GF-D8 (cell line): ENCODE data around the gene ZFP30.
"Not testable (repeated sequence)": the region's sequence is repeated elsewhere in the genome, so short reads cannot be mapped to it uniquely, and the experiment has no call there.

Source experiments
- DNase-seq: peaks from one replicate; lab custom pipeline; 2025; lab: John Stamatoyannopoulos, UW

Gene ZFP30

DNA sequence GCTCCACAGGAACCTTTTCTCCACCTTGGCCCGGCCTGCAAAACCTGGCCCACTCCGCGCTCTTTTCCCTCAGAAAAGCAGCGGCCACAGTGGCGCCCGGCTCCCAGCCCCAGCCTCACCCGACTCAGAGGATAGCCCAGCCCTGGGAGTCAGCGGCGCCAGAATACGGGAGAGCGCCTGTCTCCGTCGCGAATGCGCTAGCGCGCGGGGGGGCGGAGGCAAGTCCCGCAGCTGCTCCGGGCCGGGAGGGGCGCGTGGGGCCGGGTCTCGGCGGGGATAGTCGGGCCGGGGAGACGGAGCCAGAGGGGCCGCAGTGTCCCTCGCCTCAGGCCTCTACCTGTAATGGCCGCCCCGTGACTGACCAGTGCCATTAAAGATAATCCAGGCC is at the start of gene ZFP30:
ZFP30 (minus strand) TSS at position 165 of the 388 bp plus-strand sequence. CDS start 7,643 bp downstream, outside the sequence.
- peak; percentile 70 for DNase-seq

DNA sequence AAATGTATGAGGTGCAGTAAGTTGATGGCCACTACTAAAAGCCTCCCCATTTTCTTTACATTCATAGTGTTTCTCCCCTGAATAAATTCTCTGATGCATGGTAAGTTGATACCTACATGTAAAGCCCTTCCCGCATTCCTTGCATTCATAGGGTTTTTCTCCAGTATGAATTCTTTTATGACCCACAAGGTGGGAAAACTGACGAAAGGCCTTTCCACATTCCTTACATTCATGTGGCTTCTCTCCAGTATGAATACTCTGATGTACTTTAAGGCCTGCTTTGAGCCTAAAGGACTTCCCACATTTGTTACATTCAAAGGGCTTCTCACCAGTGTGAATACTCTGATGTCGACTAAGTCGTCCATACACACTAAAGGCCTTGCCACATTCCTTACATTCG is 43.8 kb upstream of the ZFP30 start:
- no peak for DNase-seq

DNA sequence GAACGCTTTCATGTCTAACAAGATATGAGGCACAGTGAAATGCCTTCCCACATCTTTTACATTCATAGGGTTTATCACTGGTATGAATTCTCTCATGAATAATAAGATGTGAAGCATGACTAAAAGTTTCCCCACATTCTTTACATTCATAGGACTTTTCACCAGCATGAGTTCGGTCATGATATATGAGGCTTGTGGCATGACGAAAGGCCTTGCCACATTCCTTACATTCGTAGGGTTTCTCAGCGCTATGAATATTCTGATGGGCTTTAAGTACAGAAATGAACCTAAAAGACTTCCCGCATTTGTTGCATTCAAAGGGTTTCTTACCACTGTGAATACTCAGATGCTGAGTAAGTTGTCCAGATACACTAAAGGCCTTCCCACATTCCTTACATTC is 43.0 kb upstream of the ZFP30 start:
- DNase-seq = no peak

DNA sequence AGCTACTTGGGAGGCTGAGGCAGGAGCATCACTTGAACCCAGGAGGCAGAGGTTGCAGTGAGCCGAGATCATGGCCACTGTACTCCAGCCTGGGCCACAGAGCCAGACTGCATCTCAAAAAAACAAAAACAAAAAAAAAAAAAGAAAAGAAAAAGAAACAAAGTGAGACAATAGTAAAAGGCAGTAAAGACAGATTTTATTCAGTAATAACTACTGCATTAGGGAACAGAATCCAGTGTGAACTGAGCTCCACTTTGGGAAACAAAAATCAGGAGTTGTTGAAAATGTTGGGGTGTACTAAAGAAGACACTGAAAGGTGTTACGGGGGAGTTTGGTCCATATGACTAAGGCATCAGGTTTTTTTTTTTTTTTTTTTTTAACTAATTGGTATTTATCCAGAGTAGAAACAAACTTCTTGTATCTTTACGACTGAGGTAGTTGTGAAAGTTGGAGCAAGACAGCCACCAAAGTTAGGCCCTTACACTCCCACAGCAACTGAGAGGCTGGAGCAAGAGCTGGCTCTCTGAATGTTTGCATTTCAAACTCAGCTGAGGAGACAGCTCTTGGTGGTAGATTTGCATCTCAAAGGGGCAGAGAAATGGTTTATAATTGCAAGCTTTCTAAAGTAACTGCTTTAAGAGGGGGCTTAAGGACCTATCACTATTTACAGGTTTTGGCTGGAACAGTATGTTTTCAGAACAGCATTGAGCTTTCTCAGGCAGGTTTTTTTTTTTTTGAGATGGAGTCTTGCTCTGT is 40.1 kb upstream of the ZFP30 start:
- no peak for DNase-seq

DNA sequence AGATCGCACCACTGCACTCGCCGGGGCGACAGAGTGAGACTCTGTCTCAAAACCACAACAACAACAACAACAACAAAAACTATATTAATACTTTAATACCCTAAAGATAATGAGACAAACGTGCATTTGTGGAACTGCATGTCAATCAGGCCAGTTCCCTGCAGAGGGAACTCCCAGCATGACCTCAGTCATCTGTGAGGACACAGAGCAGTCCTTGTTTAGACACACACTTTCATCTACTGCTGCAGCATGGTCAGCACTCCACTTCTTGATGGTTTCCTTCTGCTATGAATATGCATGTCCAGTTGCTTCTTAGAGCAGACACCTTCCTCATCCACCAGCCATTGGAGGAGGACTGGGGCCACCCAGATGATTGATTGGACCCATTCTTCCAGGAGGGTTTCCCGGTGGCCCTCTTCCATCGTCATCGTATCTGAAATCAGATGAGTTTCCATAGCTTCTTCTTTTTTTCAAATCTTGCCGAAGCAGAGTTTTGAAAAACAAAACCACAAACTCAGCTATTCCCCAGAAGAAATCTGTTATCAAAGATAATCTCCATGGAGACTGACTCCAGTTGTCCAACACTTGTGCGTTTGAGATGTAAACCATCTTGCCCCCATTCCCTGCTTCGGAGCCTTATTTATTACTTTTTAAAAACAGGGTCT is 37.8 kb upstream of the ZFP30 start:
- DNase-seq = peak; percentile 3

DNA sequence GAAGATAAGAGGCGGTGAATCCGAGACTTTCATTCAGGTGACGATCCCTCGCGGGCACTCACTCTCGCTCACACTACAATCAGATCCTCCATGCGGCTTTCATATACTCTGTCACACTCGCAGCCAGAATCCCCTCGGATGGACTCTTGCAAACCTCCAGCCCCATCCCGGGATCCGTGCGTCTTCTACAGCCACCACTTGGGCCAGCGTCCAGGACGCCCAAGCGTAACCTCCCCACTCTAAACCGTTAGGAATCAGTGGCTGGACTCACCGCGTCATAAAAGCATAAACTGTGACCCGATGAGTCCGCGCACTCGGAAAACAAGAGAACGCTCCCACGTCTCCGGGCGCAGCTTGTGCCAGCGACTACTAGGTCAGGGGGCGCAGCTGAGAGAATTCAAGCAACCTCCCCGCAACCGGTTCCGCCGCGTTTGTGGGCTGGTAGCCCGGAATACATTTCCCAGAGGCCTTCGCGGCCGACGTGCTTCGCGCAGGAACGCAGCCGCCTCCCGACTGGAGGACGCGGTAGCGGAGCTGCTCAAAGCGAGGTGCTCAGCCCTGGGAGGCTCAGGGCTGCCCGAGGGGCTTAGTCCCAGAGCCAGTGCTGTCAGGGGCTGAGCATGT is 36.7 kb upstream of the ZFP30 start:
- peak; percentile 64 for DNase-seq

DNA sequence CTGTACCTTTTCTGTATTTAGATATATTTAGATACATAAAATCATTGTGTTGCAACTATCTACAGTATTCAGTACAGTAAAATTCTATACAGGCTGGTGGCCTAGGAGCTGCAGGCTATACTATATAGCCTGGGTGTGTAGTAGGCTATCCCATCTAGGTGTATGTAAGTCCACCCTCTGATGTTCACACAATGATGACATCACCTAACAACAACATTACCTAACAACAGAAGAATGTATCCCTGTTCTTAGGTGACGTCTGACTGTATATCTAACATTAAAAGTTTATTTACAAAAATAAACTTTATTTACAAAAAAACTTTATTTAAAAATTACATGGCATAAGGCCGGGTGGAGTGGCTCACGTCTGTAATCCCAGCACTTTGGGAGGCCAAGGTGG is 28.3 kb upstream of the ZFP30 start:
- DNase-seq = no peak

DNA sequence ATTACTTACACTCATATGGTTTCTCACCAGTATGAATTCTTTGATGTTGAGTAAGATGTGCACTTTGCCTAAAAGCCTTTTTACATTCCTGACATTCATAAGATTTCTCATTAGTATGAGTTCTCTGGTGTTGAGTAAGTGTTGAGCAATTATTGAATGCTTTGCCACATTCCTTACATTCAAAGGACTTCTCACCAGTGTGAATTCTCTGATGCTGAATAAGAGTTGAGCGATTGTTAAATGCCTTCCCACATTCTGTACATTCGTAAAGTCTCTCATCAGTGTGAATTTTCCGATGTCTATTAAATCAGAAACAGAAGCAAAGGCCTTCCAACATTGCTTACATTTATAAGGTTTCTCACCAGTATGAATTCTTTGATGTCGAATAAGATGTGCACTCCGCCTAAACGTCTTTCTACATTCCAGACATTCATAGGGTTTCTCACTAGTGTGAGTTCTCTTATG is 14.2 kb upstream of the ZFP30 start:
- no peak for DNase-seq

DNA sequence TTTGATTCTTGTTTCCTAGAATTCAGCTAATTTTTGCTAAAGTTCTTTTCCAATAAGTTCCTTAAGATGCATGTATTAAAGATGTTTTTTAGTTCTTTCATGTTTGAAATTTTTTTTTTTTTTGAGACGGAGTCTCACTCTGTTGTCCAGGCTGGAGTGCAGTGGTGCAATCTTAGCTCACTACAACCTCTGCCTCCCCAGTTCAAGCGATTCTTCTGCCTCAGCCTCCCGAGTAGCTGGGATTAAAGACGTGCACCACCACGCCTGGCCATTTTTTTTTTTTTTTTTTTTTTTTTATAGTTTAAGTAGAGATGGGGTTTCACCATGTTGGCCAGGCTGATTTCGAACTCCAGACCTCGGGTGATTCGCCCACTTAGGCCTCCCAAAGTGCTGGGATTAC is 1.9 kb upstream of the ZFP30 start:
- not testable (repeated sequence) for DNase-seq

DNA sequence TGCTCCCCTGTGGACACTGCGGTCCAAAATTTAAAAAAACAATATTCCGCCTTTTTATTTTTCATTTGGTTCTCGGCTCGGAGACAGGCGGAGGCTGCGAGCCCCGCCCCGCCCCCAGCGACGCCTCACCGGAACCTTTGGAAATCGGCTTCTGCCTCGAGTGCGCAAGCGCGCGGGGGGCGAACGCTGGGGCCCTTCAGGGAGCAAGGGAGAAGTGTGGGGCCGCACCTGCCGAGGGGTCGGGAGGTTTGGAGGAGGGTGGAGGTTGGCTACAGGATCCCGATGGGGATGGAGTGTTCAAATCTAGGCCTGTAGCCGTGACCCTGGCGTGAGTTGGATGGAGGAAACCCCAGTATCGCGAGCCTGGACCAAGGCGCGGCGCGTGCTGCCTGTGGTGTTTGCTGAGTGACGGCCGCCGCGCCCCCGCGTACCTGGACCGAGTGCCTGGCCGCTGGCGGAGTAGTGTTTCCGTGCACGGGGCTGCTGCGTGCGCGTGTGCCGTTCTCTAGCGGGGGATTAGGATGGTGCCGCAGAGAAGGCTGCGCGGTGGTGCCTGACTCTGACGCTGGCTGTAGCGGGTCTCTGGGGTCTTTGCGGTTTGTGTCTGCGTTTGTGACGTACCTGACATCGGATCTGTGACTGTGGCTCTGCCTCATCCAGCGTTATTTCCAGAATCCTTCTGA is 565 bp upstream of the ZFP30 start:
- DNase-seq = peak; percentile 70

DNA sequence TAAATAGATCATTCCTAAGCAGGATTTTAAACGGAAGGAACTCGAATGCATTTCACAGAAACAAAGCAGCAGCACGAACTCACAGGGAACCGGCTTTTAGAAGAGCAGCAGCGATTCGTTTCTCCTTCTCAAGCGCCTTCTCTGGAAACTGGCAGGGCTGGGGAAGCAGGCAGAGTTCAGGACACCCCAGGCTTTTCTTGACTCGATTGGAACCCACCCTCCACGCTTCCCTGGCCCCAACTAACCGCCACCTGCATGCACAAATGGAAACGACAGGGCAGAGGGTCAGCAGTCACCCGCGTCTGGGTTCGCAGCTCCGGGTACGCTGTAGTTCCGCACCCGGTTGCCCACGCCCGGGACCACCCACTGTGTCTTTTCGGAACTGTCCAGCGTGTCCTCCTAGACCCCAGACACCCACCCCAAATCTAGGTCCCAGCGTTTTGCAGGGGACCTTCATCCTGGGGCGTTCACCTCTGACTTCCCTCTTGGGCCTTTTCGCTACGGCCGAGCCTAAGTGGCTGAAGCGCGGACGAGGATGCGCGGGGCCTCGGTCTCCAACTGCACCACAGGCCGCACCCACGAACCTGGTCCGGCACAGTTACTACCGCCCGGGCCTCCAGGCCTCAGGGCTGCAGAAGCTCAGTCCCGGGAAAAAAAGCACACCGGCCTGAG is 500 bp downstream of the ZFP30 start:
- DNase-seq = no peak

DNA sequence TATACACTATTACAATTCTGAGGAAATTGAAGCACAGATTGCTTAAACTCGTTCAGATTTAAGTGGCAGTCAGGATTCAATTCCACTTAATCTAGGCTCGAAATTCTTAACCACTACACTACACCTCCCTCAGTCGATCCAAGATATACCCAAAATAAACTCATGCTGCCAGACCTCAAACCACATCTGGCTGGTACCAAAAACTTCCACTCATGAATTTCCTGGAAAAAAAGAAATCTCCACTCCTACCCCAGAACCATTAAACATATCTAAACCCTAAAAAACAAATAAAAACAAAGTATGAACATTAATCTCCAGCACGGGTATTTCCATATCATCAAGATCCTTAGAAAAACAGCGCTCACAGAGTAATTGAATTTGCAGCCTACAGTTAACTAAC is 1.1 kb downstream of the ZFP30 start:
- DNase-seq = no peak

DNA sequence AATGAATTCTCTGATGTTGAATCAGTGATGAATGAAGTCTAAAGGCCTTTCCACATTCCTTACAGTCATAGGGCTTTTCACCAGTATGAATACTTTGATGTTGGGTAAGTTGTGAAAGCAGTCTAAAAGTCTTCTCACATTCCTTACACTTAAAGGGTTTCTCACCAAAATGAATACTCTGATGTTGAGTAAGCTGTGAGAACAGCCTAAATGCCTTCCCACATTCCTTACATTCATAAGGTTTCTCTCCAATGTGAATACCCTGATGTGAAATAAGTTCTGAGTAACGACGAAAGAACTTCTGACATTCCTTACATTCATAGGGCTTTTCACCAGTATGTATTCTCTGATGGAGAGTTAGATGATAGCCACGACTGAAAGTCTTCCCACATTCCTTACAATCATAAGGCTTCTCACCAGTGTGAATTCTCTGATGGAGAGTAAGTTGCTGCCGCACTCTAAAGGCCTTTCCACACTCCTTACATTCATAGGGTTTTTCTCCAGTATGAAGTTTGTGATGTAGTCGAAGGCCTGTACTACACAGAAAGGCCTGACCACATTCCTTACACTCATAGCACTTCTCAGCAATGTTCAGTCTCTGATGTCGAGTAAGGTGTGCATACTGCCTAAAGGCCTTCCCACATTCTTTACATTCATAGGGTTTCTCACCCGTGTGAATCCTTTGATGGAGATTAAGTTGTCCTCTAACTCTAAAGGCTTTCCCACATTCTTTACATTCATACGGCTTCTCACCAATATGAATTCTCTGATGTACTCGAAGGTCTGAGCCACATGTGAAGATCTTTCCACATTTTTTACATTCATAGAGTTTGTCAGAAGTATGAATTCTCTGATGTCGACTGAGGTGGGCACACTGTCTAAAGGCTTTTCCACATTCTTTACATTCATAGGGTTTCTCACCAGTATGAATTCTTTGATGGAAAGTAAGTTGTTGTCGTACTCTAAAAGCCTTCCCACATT is 19.9 kb downstream of the ZFP30 start:
- no peak for DNase-seq

DNA sequence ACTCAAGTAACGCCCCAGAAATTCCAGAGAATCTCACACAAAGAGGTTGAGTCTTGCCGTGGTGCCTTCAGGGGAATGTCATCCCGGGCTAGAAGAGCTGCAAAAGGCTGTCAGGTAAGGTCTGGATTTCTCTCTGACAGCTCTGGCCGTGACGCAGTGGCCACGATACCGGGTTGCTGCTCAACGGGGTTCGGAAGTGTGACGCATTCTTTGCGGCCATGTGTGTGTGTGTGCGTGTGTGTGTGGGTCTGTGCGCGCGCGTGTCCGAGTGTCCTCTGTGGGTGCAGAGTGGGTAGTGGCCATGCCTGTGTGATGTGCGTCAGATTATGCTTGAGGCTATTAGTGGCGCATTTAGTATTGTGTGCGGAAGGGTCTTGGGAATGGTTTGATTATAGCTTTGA is 60.3 kb downstream of the ZFP30 start:
- no peak for DNase-seq

DNA sequence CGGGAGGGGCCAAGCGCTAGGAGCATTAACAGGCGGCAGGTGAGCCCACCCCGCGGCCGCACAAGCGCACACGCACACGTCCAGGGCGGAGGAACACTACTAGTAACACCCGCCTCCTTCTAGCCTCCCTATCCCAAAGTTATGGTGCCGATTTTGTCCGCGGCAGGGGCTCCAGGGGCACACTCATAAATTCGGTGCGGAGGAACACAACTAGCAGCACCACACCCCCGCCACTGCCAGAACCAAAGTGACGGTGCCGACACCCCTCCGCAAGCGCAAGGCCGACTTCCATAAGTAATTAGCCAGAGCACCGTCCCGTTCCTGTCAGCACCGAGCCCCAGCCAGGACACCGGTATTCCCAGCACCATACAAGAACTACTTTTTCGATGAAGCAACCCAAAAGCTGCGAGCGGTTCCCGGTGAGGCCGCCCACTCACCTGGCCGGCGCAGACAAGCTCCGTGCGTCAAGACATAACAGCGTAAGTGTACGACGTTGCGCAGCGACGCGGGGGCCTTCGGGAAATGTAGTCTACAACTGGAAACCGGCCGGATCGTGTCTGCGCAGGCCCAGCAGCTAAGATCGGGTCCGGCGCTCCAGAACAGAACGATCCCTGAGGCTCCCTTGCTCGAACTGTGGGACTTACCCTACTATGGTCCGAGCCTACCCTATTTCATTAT is 60.8 kb downstream of the ZFP30 start, which contains the start of the genes ZNF540 and ZNF571:
ZNF540 (plus strand) TSS at position 573 of the 678 bp plus-strand sequence. CDS start 3,572 bp downstream, outside the sequence.
ZNF571 (minus strand) TSS at position 489 of the 678 bp plus-strand sequence. CDS start 8,116 bp downstream, outside the sequence.
- DNase-seq = peak; percentile 65

DNA sequence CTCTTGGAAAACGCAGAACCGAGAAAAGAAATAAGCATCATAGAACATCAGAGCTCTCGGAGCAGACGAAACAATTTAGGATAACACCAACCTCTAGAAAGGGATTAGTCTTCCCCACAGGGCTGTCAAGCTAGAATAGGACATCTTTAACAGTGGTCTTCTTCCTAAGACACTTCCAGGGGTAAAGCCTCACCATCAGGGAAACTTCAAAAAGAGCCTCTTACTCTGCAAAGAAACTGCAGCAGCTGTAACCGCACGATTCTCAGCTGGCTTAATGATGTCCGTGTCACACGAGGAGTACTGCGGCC is 61.3 kb downstream of the ZFP30 start:
- no peak for DNase-seq

DNA sequence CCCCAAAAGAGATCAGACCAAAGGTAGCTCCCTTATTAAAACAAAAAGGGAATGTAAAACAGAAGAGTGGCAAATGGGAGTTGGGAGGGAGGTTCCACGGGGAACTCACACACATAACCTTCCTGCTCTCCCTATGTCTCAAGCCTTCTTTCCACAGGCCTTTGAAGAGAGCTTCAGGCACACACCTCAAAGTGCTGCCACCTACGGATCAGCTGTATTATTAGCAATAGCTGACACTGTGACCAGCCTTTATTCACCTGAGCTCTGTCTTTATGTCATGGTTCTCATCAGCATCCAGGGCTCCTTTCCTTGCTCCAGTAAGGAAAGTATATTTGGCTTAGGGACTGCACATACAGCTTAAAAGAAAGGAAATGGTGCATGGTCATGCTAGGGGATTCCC is 71.9 kb downstream of the ZFP30 start:
- no peak for DNase-seq

DNA sequence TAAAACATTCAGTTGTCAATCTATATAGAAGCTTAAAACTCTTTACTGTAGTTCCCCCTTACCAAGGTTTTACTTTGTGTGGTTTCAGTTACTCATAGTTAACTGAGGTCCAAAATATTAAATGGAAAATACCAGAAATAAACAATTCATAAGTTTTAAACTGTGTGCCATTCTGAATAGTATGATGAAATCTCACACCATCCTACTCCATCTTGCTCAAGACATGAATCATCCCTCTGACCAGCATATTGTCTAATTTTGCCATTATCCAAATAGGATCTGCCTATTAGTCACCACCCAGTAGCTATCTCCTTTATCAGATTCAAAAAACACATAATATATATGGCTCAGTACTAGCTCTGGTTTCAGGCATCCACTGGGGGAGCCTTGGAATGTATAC is 83.1 kb downstream of the ZFP30 start:
- no peak for DNase-seq

DNA sequence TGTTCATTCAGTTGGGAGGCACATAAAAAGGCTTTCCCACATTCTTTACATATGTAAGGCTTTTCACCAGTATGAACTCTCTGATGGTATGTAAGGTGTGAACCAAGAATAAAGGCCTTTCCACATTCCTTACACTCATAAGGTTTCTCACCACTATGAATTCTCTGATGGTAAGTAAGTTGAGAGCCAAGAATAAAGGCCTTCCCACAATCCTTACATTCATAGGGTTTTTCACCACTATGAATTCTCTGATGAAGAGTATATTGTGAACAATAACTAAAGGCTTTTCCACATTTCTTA is 89.9 kb downstream of the ZFP30 start:
- no peak for DNase-seq

DNA sequence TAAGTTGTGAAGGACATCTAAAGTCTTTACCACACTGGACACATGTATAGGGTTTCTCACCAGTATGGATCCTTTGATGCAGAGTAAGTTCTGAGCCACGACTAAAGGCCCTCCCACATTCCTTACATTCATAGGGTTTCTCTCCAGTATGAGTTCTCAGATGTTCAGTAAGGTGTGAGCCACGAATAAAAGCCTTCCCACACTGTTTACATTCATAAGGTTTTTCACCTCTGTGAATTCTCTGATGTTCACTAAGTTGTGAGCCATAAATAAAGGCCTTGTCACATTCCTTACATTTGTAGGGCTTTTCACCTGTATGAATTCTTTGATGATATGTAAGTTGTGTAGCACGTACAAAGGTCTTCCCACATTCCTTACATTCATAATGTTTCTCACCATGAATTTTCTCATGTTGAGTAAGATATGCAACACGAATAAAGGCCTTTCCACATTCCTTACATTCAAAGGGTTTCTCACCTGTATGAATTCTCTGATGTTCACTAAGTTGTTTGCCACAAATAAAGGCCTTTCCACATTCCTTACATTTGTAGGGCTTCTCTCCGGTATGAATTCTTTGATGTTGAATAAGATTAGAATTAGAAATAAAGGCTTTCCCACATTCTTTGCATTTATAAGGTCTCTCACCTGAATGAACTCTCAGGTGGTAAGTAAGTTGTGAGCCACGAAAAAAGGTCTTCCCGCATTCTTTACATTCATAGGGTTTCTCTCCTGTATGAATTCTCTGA is 90.5 kb downstream of the ZFP30 start:
- no peak for DNase-seq
